Neural cell (in vitro differentiated cells): ENCODE results near the gene OCSTAMP. TPM values are rescaled to one million over a fixed set of nuclear protein-coding genes. Genes with fewer than 3 reads are reported as not detected.

Experiments
- H2AFZ ChIP-seq: fragments of 200-600, 300-800 bp; sonication (generic), shearing (Covaris generic); 2 replicates; pipeline ENCODE4 v1.6.0; 2014; ENCODE audit warnings: low read depth, mild to moderate bottlenecking, antibody characterized with exemption, low read length, moderate library complexity
- H3F3A ChIP-seq: fragments of 200-600 bp; shearing (Covaris generic); 2 replicates; pipeline ENCODE4 v1.6.1; 2016; ENCODE audit warnings: mild to moderate bottlenecking, moderate library complexity, mixed read lengths, antibody characterized with exemption, low read length; ENCODE audit not compliant: insufficient read depth, poor library complexity, severe bottlenecking
- H3K27ac ChIP-seq: fragments of 200-600, 300-800 bp; sonication (generic), shearing (Covaris generic); 2 replicates; pipeline ENCODE4 v1.5.1; 2014; ENCODE audit warnings: mild to moderate bottlenecking, low read length, moderate library complexity
- H3K27me3 ChIP-seq: fragments of 300-800, 200-600 bp; sonication (generic), shearing (Covaris generic); 2 replicates; pipeline ENCODE4 v1.6.0; 2014; ENCODE audit warnings: mild to moderate bottlenecking, low read depth, low read length, moderate library complexity; ENCODE audit not compliant: insufficient read depth
- H3K36me3 ChIP-seq: fragments of 300-800, 200-600 bp; sonication (generic), shearing (Covaris generic); 2 replicates; pipeline ENCODE4 v1.5.1; 2014; ENCODE audit warnings: mild to moderate bottlenecking, antibody characterized with exemption, low read length, moderate library complexity; ENCODE audit not compliant: insufficient read depth
- H3K4me2 ChIP-seq: fragments of 300-800, 200-600 bp; sonication (generic), shearing (Covaris generic); 2 replicates; pipeline ENCODE4 v1.6.0; 2014; ENCODE audit warnings: mild to moderate bottlenecking, low read length
- H3K4me3 ChIP-seq: fragments of 300-800, 200-600 bp; sonication (generic), shearing (Covaris generic); 2 replicates; pipeline ENCODE4 v1.5.1; 2014; ENCODE audit warnings: mild to moderate bottlenecking, low read length, moderate library complexity
- H3K79me2 ChIP-seq: fragments of 200-600 bp; shearing (Covaris generic); replicated peaks from 2 replicates; pipeline ENCODE4 v1.6.0; 2014; ENCODE audit warnings: mild to moderate bottlenecking, low read length, moderate library complexity; ENCODE audit not compliant: insufficient read depth
- H3K9ac ChIP-seq: fragments of 300-800, 200-600 bp; sonication (generic), shearing (Covaris generic); 2 replicates; pipeline ENCODE4 v1.6.1; 2016; ENCODE audit warnings: mild to moderate bottlenecking, low read length, mixed read lengths
- H3K9me2 ChIP-seq: fragments of 200-600 bp; shearing (Covaris generic); 2 replicates; pipeline ENCODE4 v1.6.1; 2016; ENCODE audit warnings: mild to moderate bottlenecking, low read length, mixed read lengths; ENCODE audit not compliant: insufficient read depth
- H3K9me3 ChIP-seq: fragments of 200-600, 300-800 bp; sonication (generic), shearing (Covaris generic); 2 replicates; pipeline ENCODE4 v1.6.1; 2016; ENCODE audit warnings: mild to moderate bottlenecking, mixed run types, low read length, moderate library complexity, mixed read lengths
- H4K20me1 ChIP-seq: fragments of 200-600 bp; shearing (Covaris generic); 2 replicates; pipeline ENCODE4 v1.6.1; 2016; ENCODE audit warnings: mild to moderate bottlenecking, mixed run types; ENCODE audit not compliant: insufficient read depth
- EP300 ChIP-seq: fragments of 450-650 bp; conservative IDR thresholded peaks from 2 replicates; pipeline ENCODE4 v1.6.1; 2014; ENCODE audit warnings: antibody characterized with exemption, mild to moderate bottlenecking, moderate library complexity; ENCODE audit not compliant: poor library complexity, severe bottlenecking
- EZH2 ChIP-seq: fragments of 200-600, 300-800 bp; shearing (Covaris generic), sonication (generic); IDR thresholded peaks from 2 replicates; pipeline ENCODE4 v1.6.1; 2014; ENCODE audit warnings: antibody characterized with exemption, low read length, borderline replicate concordance, mild to moderate bottlenecking; ENCODE audit not compliant: insufficient read depth, poor library complexity, severe bottlenecking
- MXI1 ChIP-seq: fragments of 450-650 bp; conservative IDR thresholded peaks from 2 replicates; pipeline ENCODE4 v1.6.1; 2014; ENCODE audit warnings: antibody characterized with exemption, mild to moderate bottlenecking; ENCODE audit not compliant: poor library complexity, severe bottlenecking
- POLR2AphosphoS5 ChIP-seq: IDR thresholded peaks from 2 replicates; pipeline ENCODE4 v1.6.1; 2012
- SMC3 ChIP-seq: fragments of 450-650 bp; conservative IDR thresholded peaks from 2 replicates; pipeline ENCODE4 v1.6.1; 2014; ENCODE audit warnings: antibody characterized with exemption, mild to moderate bottlenecking, moderate library complexity; ENCODE audit not compliant: poor library complexity
- TAF1 ChIP-seq: IDR thresholded peaks from 2 replicates; pipeline ENCODE4 v1.6.1; 2012; ENCODE audit warnings: low read depth
- polyA plus RNA-seq: library from polyadenylated mRNA; depleted of rRNA; stranded (reverse); fragments of >200 nt; gene quantifications from 2 replicates; pipeline ENCODE4 v1.2.3, GENCODE V29; 2014
- TF ChIP-seq, protein P1 (sequence below): IDR thresholded peaks from 2 replicates; pipeline ENCODE4 v1.6.1; 2012; ENCODE audit warnings: borderline replicate concordance

OCSTAMP gene
- polyA plus RNA-seq, 1 donor from 2014 or later = not detected

DNA sequence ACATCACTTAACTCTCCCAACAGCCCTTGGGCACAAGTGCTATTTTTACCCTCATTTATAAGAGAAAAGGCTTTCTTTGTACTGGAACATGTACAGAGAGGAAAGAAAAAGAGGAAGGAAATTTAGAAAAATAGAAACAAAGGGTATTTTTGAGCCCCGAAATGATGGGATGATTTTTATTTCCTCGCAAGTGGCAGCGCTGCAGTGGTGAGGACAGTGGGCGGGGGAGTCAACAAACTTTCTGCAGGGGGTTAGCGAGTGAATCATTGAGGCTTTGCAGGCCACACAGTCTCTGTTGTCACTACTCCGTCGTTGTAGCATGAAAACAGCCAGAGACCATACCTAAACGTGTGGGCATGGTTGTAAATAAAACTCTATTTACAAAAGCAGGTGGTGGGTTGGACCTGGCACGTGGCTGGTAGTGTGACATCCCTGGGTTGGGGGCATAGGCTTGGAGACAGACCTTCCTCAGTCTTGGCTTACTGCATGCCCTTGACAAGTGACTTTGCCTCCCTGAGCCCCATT, 25.5 kb upstream of the OCSTAMP start:
- Histone ChIP-seq H3K4me3 (no peak overlapping the region), H3K4me2 (no peak overlapping the region), H3K9me3 (peaks cover 2% of the 10 kb centered on the region), H4K20me1 (no peaks in the 10 kb centered on the region), H3K9me2 (no peaks in the 10 kb centered on the region), H2AFZ (no peak overlapping the region), H3K27me3 (no peaks in the 10 kb centered on the region), H3K9ac (no peak overlapping the region), H3K79me2 (no peaks in the 10 kb centered on the region), H3K36me3 (no peaks in the 10 kb centered on the region), H3F3A (no peaks in the 10 kb centered on the region), H3K27ac (no peak overlapping the region)
- no peak for TF ChIP-seq POLR2AphosphoS5
- TF ChIP-seq EP300 = no peak
- no peak for TF ChIP-seq TAF1
- no peak for TF ChIP-seq SMC3
- TF ChIP-seq MXI1 = no peak
- TF ChIP-seq, protein P1, sequence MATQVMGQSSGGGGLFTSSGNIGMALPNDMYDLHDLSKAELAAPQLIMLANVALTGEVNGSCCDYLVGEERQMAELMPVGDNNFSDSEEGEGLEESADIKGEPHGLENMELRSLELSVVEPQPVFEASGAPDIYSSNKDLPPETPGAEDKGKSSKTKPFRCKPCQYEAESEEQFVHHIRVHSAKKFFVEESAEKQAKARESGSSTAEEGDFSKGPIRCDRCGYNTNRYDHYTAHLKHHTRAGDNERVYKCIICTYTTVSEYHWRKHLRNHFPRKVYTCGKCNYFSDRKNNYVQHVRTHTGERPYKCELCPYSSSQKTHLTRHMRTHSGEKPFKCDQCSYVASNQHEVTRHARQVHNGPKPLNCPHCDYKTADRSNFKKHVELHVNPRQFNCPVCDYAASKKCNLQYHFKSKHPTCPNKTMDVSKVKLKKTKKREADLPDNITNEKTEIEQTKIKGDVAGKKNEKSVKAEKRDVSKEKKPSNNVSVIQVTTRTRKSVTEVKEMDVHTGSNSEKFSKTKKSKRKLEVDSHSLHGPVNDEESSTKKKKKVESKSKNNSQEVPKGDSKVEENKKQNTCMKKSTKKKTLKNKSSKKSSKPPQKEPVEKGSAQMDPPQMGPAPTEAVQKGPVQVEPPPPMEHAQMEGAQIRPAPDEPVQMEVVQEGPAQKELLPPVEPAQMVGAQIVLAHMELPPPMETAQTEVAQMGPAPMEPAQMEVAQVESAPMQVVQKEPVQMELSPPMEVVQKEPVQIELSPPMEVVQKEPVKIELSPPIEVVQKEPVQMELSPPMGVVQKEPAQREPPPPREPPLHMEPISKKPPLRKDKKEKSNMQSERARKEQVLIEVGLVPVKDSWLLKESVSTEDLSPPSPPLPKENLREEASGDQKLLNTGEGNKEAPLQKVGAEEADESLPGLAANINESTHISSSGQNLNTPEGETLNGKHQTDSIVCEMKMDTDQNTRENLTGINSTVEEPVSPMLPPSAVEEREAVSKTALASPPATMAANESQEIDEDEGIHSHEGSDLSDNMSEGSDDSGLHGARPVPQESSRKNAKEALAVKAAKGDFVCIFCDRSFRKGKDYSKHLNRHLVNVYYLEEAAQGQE = no peak

DNA sequence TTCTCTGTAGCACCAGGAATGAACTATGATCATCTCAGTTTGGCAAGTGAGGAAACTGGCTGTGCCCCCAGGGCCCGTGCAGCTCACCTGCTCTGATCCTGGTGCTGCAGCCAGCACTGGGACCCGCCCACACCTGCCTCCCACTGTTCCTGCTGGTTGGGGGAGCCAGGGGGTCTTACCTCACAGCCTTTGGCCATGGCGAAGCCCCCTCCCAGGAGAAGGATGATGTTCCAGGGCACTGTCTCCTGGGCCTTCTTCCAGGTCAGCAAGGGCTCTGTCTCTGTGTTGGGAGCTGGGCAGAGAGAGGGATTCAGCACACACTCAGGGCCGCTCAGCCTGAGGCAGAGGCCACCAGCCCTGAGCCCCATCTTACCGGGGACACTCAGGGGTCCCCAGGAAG, 24.9 kb upstream of the OCSTAMP start:
- Histone ChIP-seq H3K4me2 (no peak overlapping the region), H3F3A (no peaks in the 10 kb centered on the region), H3K9ac (no peak overlapping the region), H4K20me1 (no peaks in the 10 kb centered on the region), H2AFZ (no peak overlapping the region), H3K79me2 (no peaks in the 10 kb centered on the region), H3K4me3 (no peak overlapping the region), H3K27me3 (no peaks in the 10 kb centered on the region), H3K36me3 (no peaks in the 10 kb centered on the region), H3K9me3 (no peaks in the 10 kb centered on the region), H3K27ac (no peak overlapping the region), H3K9me2 (no peaks in the 10 kb centered on the region)
- TF ChIP-seq MXI1 (no peak), POLR2AphosphoS5 (no peak), EZH2 (no peak), TAF1 (no peak)
- TF ChIP-seq, protein P1 = no peak
